Measurements from ENCODE around the gene KCNA5.
A peak's percentile ranks its signal among the peaks of the same experiment; 100 is the strongest.

DNA sequence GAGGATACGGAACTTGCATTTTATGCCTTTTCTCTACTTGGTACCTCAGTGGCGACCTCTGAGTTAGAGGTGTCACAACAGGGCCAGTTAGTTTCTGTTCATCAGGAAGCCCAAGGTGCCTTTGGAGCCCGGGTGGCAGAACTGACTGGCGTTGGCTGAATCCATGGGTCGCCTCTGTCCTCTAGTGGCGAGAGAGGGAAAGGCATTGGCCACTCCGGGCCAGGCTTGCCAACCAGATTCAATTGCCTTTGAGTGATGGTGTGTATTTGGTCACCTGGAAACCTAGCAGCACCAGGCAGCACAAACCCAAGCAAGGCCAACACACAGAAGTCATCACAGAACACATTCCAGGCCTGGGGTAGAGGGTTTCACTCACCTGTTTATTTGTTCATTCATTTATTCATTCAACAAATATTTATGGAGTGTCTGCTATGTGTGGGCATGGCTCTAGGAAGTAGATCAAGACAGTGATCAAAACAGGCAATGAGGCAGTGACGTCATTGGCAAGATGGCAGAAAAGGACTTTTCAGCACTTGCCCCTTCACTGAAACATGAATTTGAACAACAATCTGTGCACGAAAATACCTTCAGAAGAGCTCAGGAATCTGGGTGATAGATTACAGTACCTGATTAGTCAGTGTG, 40.5 kb upstream of the KCNA5 start:
- TF ChIP-seq, protein P1, sequence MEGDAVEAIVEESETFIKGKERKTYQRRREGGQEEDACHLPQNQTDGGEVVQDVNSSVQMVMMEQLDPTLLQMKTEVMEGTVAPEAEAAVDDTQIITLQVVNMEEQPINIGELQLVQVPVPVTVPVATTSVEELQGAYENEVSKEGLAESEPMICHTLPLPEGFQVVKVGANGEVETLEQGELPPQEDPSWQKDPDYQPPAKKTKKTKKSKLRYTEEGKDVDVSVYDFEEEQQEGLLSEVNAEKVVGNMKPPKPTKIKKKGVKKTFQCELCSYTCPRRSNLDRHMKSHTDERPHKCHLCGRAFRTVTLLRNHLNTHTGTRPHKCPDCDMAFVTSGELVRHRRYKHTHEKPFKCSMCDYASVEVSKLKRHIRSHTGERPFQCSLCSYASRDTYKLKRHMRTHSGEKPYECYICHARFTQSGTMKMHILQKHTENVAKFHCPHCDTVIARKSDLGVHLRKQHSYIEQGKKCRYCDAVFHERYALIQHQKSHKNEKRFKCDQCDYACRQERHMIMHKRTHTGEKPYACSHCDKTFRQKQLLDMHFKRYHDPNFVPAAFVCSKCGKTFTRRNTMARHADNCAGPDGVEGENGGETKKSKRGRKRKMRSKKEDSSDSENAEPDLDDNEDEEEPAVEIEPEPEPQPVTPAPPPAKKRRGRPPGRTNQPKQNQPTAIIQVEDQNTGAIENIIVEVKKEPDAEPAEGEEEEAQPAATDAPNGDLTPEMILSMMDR (IDR thresholded peaks at IDR 0.05): peak; percentile 75 to 93 (median 86)
- no peak for TF ChIP-seq POLR2A (IDR thresholded peaks at IDR 0.05)

Data from heart left ventricle (tissue), 13 donors.